Measurements from ENCODE around the gene C2CD4D.

The C2CD4D gene

GRCh38 chr1:151849871-151850270, 10.3 kb upstream of the C2CD4D start:
- TF ChIP-seq ZNF274 (IDR thresholded peaks at IDR 0.05; ENCODE audit: low read depth, low read length) = no peak
- H3K4me3 ChIP-seq (ENCODE audit: low read length) = no peak overlapping the region

DNA sequence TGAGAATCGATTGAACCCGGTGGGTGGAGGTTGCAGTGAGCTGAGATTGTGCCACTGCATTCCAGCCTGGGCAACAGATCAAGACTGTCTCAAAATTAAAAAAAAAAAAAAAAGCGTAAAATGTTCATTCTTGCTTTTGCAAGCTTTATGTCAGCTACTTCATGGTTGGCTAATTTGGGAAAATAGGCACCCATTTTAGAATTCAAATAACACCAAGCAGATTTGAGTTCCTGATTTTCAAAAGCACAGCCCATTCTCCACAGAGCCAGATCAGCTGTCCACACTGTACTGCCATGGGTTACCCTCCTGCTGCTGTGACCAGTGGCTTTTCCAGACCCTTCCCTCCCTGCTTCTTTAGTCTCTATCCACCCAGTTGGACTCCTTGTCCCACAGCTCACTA, 9.5 kb upstream of the C2CD4D start:
- no peak overlapping the region for H3K4me3 ChIP-seq (ENCODE audit: low read length)
- no peak for TF ChIP-seq ZNF274 (IDR thresholded peaks at IDR 0.05; ENCODE audit: low read depth, low read length)

DNA sequence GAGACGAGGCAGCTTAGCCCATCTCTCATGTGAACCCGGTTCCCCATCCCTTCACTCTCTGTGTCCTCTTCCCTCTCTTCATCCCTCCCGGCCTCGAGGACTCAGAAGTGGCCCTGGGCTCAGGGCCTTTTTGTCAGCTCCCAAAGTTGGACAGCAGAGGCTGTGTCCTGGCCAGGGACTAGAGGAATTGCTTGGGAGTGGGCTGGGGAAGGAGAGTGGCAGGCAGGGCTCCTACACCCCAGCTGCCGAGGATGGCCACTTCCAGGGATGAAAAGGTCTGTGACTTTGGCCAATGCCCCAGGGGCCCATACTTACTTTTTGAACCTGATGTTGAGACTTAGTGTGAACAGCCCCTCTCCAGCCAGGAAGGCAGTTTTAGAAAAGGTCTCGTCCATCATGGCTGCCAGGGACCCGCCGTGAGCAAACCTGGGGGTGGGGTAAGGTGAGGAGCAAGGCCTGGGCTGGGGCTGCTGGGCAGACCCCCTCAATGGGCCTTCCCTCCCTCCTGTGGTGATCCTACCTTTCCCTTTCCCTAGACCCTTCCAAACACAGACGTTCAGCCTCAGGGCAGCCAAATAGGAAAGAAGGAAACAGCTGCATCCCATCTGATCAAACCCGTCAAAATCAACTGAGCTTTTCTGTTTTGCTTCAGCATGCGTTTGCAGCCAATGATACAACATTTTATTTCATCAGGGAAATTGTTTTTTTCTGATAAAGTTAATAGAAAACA, 8.4 kb upstream of the C2CD4D start:
- no peak for TF ChIP-seq ZNF274 (IDR thresholded peaks at IDR 0.05; ENCODE audit: low read depth, low read length)
- no peak overlapping the region for H3K4me3 ChIP-seq (ENCODE audit: low read length)

- no peak overlapping the region for H3K4me3 ChIP-seq (ENCODE audit: low read length)
- no peak for TF ChIP-seq ZNF274 (IDR thresholded peaks at IDR 0.05; ENCODE audit: low read depth, low read length)
These were observed 7.1 kb upstream of the C2CD4D start for GRCh38 chr1:151846686-151847237.

- no peak overlapping the region for H3K4me3 ChIP-seq (ENCODE audit: low read length)
- no peak for TF ChIP-seq ZNF274 (IDR thresholded peaks at IDR 0.05; ENCODE audit: low read depth, low read length)
These were observed 6.5 kb upstream of the C2CD4D start for GRCh38 chr1:151846062-151846568.

DNA sequence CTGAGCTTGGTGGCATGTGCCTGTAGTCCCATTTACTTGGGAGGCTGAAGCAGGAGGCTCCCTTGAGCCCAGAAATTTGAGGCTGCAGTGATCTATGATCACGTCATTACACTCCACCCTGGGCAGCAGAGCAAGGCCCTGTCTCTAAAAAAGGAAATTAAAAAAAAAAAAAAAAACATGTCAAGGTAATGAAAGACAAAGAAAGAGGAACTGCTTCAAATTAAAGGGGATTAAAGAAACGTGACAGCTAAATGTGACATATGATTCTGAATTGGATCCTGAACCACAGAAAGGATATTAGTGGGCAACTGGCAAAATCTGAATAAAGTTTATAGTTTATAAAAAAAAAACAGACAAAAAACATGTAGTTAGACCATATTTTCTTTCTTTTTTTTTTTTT, 3.8 kb upstream of the C2CD4D start:
- TF ChIP-seq ZNF274 (IDR thresholded peaks at IDR 0.05; ENCODE audit: low read depth, low read length) = no peak
- H3K4me3 ChIP-seq (ENCODE audit: low read length) = no peak overlapping the region

DNA sequence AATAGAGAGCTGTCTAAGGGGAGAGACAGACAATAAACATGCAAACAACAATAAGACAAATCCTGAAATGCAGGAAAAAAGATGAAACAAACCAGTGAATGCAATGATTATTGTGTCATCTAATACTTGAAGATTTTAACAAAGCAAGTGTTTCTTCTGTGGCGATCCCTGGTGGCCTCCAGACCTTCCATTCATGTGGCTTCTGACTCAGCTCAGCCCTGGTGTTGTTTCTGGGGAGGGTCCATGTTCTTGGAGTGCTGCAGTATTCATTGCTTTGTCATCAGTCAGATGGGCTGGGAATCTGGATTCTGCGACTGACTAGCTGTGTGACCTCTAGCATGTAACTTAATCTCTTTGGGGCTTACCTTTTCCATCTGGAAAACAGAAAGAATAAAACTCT, 1.5 kb upstream of the C2CD4D start:
- H3K4me3 ChIP-seq (ENCODE audit: low read length) = no peak overlapping the region
- no peak for TF ChIP-seq ZNF274 (IDR thresholded peaks at IDR 0.05; ENCODE audit: low read depth, low read length)

GRCh38 chr1:151840421-151840820, 801 bp upstream of the C2CD4D start:
- no peak overlapping the region for H3K4me3 ChIP-seq (ENCODE audit: low read length)
- TF ChIP-seq ZNF274 (IDR thresholded peaks at IDR 0.05; ENCODE audit: low read depth, low read length) = no peak

GRCh38 chr1:151839082-151839412, 573 bp downstream of the C2CD4D start:
- TF ChIP-seq ZNF274 (IDR thresholded peaks at IDR 0.05; ENCODE audit: low read depth, low read length) = no peak
- no peak overlapping the region; the same call in 1 of the 2 replicates for H3K4me3 ChIP-seq (ENCODE audit: low read length)

GRCh38 chr1:151838222-151839081, 1.2 kb downstream of the C2CD4D start:
- no peak overlapping the region; the same call in 1 of the 2 replicates for H3K4me3 ChIP-seq (ENCODE audit: low read length)
- TF ChIP-seq ZNF274 (IDR thresholded peaks at IDR 0.05; ENCODE audit: low read depth, low read length) = no peak

- H3K4me3 ChIP-seq (ENCODE audit: low read length) = no peak overlapping the region; the same call in 1 of the 2 replicates
- no peak for TF ChIP-seq ZNF274 (IDR thresholded peaks at IDR 0.05; ENCODE audit: low read depth, low read length)
These were observed 1.8 kb downstream of the C2CD4D start for GRCh38 chr1:151837884-151838221.

DNA sequence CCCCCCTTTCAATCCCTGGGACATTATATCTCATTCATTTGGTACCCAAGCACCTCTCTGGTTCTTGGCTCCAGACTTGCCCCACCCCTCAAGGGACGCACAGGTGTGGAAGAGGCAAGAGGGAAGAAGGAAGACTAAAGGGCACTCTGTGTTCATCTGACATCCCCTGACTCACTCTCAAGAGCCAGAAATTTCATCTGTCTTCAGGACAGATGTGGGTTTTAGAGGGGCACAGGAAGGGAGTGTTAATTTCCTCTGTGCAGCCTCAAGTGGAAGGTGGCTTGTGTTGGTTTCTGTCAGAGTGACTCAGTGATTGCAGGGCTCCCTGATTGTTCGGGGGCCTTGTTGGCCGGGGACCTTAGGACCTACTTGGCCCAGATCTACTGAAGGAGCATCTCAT, 2.4 kb downstream of the C2CD4D start:
- H3K4me3 ChIP-seq (ENCODE audit: low read length) = no peak overlapping the region
- no peak for TF ChIP-seq ZNF274 (IDR thresholded peaks at IDR 0.05; ENCODE audit: low read depth, low read length)

DNA sequence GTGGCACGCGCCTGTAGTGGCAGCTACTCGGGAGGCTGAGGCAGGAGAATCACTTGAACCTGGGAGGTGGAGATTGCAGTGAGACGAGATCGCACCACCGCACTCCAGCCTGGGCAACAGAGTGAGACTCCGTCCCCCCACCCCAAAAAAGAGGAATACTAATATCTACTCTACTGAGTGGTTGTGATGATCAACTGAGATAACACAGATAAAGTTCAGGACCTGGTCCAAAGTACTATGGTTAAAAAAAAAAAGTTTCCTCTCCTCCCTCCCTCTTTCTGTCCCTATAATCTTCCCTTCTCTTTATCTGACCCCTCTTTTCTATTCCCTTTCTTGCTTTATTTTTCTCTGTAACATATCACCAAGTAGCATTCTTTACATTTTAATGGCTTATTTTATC, 4.0 kb downstream of the C2CD4D start:
- no peak for TF ChIP-seq ZNF274 (IDR thresholded peaks at IDR 0.05; ENCODE audit: low read depth, low read length)
- no peak overlapping the region for H3K4me3 ChIP-seq (ENCODE audit: low read length)

DNA sequence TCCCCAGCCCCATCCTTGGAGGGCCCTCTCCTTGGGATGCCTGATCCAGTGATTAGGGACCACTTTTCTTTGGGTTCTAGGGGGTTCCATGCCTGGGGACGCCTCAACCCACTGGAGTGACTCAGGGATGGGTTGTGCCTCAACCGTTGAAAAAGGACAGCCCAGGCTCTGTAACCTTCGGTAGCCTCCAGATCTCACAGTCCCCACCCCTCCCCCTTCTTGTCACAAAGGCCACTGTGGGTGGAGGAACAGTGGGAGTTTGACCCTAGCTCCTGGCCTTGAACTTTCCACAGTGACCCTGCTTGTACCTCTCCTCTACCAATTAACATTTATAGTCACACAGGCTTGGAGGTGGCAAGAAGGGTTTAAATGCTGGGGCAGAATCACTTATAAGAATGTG, 5.4 kb downstream of the C2CD4D start:
- no peak for TF ChIP-seq ZNF274 (IDR thresholded peaks at IDR 0.05; ENCODE audit: low read depth, low read length)
- no peak overlapping the region for H3K4me3 ChIP-seq (ENCODE audit: low read length)
